Rectal smooth muscle tissue (tissue), 1 donor: ENCODE data around the gene ST8SIA2.

Source experiments
- H3K27ac ChIP-seq: one replicate; pipeline ENCODE4 v1.7.0; 2013; ENCODE audit warnings: low read depth, low read length, inconsistent platforms
- H3K27me3 ChIP-seq: one replicate; pipeline ENCODE4 v1.7.0; 2013; ENCODE audit warnings: low read length; ENCODE audit not compliant: control insufficient read depth, insufficient read depth
- H3K36me3 ChIP-seq: one replicate; pipeline ENCODE4 v1.7.0; 2013; ENCODE audit warnings: low read length; ENCODE audit not compliant: control insufficient read depth, insufficient read depth
- H3K4me1 ChIP-seq: one replicate; pipeline ENCODE4 v1.7.0; 2013; ENCODE audit warnings: low read length; ENCODE audit not compliant: control insufficient read depth, insufficient read depth
- H3K4me3 ChIP-seq: one replicate; pipeline ENCODE4 v1.7.0; 2013; ENCODE audit warnings: low read length
- H3K9ac ChIP-seq: one replicate; pipeline ENCODE4 v1.7.0; 2013; ENCODE audit warnings: low read length

The ST8SIA2 gene

DNA sequence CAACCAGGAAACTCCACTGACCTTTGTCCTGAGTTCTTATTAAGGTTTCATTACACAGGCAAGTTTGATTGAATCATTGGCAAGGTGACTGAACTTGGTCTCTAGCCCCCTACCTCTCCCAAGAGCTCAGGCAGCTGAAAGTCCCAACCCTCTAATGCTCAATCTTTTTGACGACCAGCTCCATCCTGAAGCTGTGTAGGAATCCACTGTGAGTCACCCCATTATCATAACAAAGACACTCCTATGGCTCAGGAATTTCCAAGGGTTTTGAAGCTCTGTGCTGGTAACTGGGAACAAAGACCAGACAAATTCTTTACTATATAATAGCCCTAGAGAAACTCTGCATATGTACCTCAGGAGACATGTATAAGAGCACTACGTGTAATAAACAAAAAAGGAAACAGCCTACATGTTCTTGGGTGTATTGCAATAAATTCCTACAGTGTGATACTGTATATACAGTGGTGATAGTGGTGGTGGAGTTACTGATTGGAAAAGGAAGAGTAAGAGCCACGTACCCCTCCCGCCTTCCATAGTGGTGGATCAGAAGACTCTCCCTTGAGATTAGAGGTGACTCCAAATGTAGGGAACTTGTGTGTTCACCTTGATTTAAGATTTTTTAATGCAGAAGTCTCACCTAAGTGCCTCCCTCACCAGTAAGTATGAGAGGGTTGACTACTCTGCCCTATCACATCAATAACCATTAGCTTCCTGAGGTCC is 116.6 kb downstream of the ST8SIA2 start:
- Histone ChIP-seq H3K27me3 (no peaks in the 10 kb centered on the region), H3K4me3 (no peak overlapping the region), H3K27ac (no peak overlapping the region), H3K9ac (no peak overlapping the region), H3K36me3 (no peaks in the 10 kb centered on the region), H3K4me1 (no peaks in the 10 kb centered on the region)
